Neural crest cell (in vitro differentiated cells): Measurements from ENCODE around the gene TLR4. TPM values are rescaled to one million over a fixed set of nuclear protein-coding genes. Genes with fewer than 3 reads are reported as not detected.

ENCODE experiments used
- DNase-seq: peaks from one replicate; pipeline ENCODE4 v3.0.0; 2021; ENCODE audit warnings: low read depth, mixed read lengths, low spot score
- H3K27ac Mint-ChIP-seq: one replicate; pipeline ENCODE4 v1.8.0; 2021; ENCODE audit warnings: mild to moderate bottlenecking, mixed read lengths; ENCODE audit not compliant: unreplicated experiment
- H3K27me3 Mint-ChIP-seq: 2 replicates; pipeline ENCODE4 v1.8.0; 2021; ENCODE audit warnings: low read depth, mild to moderate bottlenecking, mixed read lengths
- H3K36me3 Mint-ChIP-seq: 2 replicates; pipeline ENCODE4 v1.8.0; 2021; ENCODE audit warnings: low read depth, mild to moderate bottlenecking, mixed read lengths
- H3K4me1 Mint-ChIP-seq: 2 replicates; pipeline ENCODE4 v1.8.0; 2021; ENCODE audit warnings: mixed read lengths
- H3K4me3 Mint-ChIP-seq: one replicate; pipeline ENCODE4 v1.8.0; 2021; ENCODE audit warnings: mild to moderate bottlenecking, mixed read lengths
- H3K9me3 Mint-ChIP-seq: 2 replicates; pipeline ENCODE4 v1.8.0; 2021; ENCODE audit warnings: mixed read lengths
- total RNA-seq: library from RNA; stranded (reverse); gene quantifications from 2 replicates; pipeline ENCODE4 v1.2.1, GENCODE V29; 2021
- TF ChIP-seq, protein P1 (sequence below): fragments of 200-600 bp; sonication (generic); conservative IDR thresholded peaks from 2 replicates; pipeline ENCODE4 v1.5.0; 2021; ENCODE audit warnings: antibody characterized with exemption, mild to moderate bottlenecking

Gene TLR4
- total RNA-seq, 1 donor from 2014 or later, result 1.3 TPM

DNA sequence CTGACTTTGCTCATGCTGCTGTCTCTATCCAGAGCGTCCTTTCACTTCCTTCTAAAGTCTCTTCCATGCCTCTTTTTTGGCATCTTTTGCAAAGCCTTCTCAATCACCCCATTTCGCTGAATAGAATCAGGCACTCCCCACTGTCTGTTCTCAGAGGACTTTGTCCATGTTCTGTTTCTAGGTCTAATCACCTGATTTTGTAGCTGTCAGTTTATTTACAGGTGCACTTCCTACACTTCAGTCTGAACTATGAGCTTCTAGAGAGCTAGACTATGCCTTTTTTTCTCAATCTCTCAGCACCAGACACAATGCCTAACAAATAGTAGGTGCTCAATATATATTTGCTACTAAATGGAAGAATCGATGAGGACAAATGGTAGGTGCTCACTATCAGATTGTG lies 29.9 kb downstream of the TLR4 start:
- Mint-ChIP-seq H3K36me3 (no peaks in the 10 kb centered on the region), H3K27ac (no peak overlapping the region), H3K4me1 (peaks cover 7% of the 10 kb centered on the region), H3K27me3 (peaks cover 6% of the 10 kb centered on the region), H3K9me3 (no peaks in the 10 kb centered on the region), H3K4me3 (no peak overlapping the region)
- DNase-seq, result no peak
- TF ChIP-seq, protein P1, sequence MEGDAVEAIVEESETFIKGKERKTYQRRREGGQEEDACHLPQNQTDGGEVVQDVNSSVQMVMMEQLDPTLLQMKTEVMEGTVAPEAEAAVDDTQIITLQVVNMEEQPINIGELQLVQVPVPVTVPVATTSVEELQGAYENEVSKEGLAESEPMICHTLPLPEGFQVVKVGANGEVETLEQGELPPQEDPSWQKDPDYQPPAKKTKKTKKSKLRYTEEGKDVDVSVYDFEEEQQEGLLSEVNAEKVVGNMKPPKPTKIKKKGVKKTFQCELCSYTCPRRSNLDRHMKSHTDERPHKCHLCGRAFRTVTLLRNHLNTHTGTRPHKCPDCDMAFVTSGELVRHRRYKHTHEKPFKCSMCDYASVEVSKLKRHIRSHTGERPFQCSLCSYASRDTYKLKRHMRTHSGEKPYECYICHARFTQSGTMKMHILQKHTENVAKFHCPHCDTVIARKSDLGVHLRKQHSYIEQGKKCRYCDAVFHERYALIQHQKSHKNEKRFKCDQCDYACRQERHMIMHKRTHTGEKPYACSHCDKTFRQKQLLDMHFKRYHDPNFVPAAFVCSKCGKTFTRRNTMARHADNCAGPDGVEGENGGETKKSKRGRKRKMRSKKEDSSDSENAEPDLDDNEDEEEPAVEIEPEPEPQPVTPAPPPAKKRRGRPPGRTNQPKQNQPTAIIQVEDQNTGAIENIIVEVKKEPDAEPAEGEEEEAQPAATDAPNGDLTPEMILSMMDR, result no peak

DNA sequence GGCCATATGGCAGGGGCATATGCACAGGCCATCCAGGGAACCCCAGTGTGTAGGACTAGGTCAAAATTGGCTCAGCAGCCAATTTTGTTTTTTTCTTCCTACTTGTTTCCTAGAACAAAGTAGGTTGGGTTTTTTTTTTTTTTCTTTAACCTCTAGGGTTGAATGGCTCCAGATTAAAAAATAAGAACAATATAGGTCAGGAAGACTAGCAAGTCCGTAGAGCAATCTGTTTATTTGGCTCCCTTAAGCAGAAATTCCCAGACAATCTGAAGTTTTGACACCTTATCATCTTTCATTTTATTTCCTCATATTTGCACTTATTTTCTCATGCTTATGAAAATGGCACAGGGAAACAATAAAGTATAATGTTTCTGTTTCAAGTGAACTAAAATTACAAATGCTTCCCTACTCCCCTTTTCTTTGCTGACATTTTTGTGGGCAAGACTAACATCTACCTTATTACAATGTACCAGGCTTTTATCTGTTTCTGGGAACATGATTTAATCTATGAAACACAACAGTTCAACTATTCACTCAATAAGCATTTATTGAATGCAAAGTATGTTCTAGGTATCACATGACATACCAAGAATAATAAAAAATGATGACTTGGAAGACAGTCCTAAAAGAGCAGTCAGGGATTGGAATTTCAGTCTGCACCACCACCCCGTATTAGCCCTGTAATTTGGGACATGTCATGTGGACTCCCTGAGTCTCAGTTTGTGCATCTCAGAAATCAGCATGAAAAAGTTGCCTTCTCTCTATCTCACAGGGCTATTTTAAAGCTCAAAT lies 30.5 kb downstream of the TLR4 start:
- Mint-ChIP-seq H3K9me3 (no peaks in the 10 kb centered on the region), H3K27ac (no peak overlapping the region), H3K27me3 (peaks cover 6% of the 10 kb centered on the region), H3K36me3 (no peaks in the 10 kb centered on the region), H3K4me1 (peaks cover 7% of the 10 kb centered on the region), H3K4me3 (no peak overlapping the region)
- TF ChIP-seq, protein P1, result no peak
- no peak for DNase-seq

DNA sequence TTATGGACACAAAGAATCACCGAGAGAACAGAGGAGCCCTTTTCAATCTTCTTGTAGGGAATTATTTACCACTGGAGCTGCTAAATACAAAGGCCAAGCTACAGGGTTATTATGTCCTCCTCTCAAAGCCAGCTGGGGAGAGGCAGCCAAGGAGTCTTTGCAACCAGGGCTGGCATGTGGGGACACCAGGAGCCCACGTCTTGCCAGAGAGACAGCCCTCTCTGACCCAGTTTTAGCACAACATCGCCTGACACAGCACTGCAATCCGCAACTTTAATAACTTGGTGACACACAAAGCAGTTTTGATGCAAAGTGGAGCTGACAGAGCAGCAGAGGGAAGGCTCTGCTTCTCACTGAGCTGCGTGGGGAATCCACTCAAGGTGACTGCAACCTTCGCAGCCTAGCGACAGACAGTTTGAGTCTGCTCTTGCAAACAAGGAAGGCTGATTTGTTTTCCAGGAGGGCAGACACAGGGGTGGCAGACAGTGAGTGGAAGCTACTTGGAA lies 33.6 kb downstream of the TLR4 start:
- DNase-seq, result peak; percentile 3
- H3K4me3 Mint-ChIP-seq, result peak overlapping the region; percentile 17
- no peak overlapping the region for H3K27ac Mint-ChIP-seq
- H3K27me3 Mint-ChIP-seq, result peaks cover 9% of the 10 kb centered on the region
- H3K4me1 Mint-ChIP-seq, result peaks cover 6% of the 10 kb centered on the region
- no peaks in the 10 kb centered on the region for H3K36me3 Mint-ChIP-seq
- no peaks in the 10 kb centered on the region for H3K9me3 Mint-ChIP-seq
- TF ChIP-seq, protein P1, result no peak

DNA sequence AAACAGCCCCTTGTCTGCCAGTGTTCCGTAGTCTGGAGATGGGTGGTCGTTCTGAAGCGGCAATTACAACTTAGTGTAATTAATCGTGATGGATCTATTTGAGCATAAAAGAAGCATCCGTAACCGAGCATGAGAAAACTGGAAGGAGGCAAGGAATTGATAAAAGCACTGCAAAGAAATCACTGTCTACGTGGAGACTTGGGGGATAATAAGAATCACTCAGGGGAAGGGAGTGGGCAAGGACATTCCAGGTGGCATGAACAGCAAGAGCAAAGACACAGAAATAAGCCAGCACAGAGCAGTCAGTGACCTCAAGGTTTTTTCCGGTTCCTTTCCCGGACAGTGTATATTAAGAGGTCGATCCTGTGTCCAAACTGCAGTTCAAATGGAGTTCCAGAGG lies 35.0 kb downstream of the TLR4 start:
- Mint-ChIP-seq H3K36me3 (no peaks in the 10 kb centered on the region), H3K27me3 (peaks cover 3% of the 10 kb centered on the region), H3K27ac (no peak overlapping the region), H3K4me1 (no peaks in the 10 kb centered on the region), H3K4me3 (no peak overlapping the region), H3K9me3 (no peaks in the 10 kb centered on the region)
- no peak for DNase-seq
- TF ChIP-seq, protein P1, result no peak

DNA sequence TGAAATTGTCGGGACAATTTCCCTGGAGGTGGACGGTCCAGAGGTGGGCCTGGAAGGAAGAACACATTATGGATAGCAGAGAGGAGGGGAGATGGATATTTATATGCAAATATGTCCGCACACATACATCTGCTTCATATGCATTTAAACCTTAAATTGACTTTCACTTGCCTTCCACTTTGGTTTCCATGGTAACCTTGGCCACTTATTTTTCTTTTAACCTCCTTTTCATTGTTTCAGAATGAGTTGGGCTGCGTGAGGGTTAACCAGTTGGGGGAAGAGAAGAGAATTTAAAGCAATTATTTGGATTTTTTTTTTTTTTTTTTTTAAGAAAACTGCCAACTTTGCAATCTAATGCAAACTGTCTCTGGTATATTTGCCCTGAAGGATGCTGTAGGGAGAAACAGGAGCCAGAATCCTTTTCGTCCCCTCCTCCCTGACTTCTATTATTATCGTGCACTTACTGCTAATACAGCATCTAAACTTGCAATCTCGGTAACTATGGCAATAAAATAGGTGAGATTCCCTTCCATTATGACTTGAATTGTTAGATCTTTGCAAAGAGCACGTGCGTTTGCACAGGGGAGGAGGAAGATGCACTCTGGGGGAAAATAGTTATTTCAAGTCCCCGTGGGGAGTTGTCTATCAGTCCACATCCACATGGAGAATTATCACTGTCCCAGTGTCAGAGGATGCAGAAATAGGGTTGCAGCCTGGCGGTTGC lies 35.6 kb downstream of the TLR4 start:
- H3K4me3 Mint-ChIP-seq, result no peak overlapping the region
- no peaks in the 10 kb centered on the region for H3K9me3 Mint-ChIP-seq
- no peak for DNase-seq
- no peaks in the 10 kb centered on the region for H3K4me1 Mint-ChIP-seq
- TF ChIP-seq, protein P1, result no peak
- no peaks in the 10 kb centered on the region for H3K36me3 Mint-ChIP-seq
- peaks cover 3% of the 10 kb centered on the region for H3K27me3 Mint-ChIP-seq
- no peak overlapping the region for H3K27ac Mint-ChIP-seq
